IMR-90 (cell line): ENCODE measurements around the gene MRPL43.

Experiments
- POLR2A ChIP-seq: IDR thresholded peaks from 2 replicates; pipeline ENCODE4 v1.6.1; 2012; ENCODE audit warnings: mild to moderate bottlenecking, low read depth, low read length
- RAD21 ChIP-seq: IDR thresholded peaks from 2 replicates; pipeline ENCODE4 v1.6.1; 2012; ENCODE audit warnings: low read length, improper control_type of control experiment

GRCh38 chr10:100939763-100940344, 47.4 kb downstream of the MRPL43 start:
- no peak for TF ChIP-seq RAD21
- TF ChIP-seq POLR2A, result no peak
